Measurements from ENCODE around the gene RAB11FIP3.

Gene RAB11FIP3

DNA sequence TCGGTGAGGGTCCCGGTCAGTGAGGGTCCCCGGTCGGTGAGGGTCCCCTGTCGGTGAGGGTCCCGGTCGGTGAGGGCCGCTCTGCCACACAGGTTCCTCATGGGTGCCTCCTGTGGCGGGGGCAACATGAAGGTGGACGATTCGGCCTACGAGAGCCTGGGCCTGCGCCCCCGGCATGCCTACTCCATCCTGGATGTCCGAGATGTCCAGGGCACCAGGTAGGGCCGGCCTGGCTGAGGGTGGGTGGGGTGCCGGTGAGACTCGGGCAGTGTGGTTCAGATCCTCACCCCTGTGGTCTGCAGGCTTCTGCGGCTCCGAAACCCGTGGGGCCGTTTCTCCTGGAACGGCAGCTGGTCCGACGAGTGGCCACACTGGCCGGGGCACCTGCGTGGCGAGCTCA, 125.8 kb downstream of the RAB11FIP3 start:
- H3K4me3 ChIP-seq (ENCODE audit: low read depth, low read length): no peak overlapping the region

DNA sequence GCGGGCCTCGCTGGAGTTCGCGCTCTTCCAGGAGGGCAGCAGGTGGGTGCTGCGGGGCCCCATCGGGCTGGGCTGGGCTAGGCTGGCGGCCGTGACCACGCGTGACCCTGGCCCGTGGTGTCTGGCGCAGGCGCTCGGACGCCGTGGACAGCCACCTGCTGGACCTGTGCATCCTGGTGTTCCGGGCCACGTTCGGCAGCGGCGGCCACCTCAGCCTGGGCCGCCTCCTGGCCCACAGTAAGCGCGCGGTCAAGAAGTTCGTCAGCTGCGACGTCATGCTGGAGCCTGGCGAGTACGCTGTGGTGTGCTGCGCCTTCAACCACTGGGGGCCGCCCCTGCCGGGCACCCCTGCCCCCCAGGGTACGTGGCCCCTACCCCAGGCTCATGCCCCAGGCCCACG, 126.7 kb downstream of the RAB11FIP3 start:
- H3K4me3 ChIP-seq (ENCODE audit: low read depth, low read length): no peak overlapping the region

DNA sequence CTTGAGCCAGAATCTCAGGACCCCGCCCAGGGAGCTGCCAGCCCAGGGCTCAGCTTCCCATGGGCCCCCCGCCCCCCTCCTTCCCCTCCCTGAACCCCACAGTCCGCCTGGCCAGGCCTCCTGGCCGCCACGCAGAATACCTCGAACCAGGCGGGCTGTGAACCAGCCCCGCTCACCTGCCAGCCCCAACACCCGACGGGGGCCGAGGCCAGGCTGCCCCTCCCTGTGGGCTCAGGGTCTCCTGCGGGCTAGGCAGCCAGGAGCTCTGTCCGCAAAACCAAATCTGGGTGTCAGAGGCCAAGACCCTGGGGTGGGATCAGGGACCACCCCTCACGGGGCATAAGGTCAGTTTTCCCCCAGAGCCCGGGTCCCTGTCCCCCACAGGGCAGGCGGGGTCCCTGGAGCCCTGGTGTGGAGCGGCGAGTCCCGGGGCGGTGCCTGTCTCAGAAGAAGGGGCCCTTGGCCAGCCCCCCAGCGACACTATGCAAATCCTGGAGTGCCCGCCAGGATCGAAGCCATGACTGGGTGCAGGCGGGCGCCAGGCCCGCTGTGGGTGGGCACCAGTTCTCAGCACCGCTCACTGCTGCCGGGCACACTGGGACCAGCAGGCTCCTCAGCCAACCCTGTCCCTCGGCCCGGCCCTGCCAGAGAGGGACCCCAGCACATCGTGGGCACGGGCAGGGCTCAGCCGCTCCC, 128.3 kb downstream of the RAB11FIP3 start:
- H3K4me3 ChIP-seq (ENCODE audit: low read depth, low read length): no peak overlapping the region

DNA sequence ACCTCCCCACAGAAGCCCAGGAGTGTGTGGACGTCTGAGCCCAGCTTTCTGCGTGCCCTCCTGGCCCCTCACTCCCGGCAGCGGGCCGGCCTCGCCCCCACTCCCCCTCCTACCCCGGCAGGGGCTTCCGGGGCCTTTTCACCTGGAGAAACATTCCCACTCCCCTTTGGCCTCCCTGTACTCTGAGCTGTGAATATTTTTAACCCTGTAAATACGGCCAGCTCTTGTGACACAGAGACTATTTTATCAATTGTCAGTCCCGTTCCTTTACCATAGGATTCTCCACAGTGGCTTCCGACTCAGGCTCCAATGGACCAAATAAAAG, 128.8 kb downstream of the RAB11FIP3 start:
- no peak overlapping the region for H3K4me3 ChIP-seq (ENCODE audit: low read depth, low read length)

DNA sequence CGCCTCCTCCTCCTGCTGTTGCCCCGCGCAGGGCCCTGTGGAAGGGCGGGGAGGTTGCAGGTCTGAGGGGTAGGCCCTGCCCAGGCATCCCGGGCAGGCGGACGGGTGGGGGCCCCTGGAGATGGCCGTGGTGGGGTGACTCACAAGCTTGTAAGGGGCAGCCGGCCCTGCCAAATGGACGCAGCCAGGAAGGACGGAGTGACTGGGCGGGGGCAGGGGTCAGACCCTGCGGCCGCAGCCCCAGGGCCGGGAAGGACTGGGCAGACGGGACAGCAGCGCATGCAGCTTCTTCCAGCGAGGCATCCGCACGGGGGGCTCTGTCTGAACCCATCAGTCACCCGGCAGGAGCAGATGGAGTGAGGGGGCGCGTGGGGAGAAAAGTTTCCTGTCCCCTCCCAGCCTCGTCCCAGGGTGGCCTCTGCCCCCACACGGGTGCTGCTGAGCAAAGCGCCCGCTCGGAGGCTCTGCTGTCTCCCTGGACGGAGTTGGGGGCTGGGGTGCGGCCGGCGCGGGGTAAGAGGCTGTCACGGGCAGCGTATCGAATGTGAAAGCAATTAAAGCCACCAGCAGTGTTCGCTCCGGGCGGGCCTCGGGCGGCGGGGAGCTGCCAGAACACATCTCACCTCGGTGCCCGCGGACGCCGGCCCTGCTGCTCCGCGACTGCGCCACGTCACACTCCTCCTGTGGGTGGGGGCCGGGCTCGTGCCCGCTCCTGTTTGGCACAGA, 129.4 kb downstream of the RAB11FIP3 start:
- H3K4me3 ChIP-seq (ENCODE audit: low read depth, low read length): no peak overlapping the region

DNA sequence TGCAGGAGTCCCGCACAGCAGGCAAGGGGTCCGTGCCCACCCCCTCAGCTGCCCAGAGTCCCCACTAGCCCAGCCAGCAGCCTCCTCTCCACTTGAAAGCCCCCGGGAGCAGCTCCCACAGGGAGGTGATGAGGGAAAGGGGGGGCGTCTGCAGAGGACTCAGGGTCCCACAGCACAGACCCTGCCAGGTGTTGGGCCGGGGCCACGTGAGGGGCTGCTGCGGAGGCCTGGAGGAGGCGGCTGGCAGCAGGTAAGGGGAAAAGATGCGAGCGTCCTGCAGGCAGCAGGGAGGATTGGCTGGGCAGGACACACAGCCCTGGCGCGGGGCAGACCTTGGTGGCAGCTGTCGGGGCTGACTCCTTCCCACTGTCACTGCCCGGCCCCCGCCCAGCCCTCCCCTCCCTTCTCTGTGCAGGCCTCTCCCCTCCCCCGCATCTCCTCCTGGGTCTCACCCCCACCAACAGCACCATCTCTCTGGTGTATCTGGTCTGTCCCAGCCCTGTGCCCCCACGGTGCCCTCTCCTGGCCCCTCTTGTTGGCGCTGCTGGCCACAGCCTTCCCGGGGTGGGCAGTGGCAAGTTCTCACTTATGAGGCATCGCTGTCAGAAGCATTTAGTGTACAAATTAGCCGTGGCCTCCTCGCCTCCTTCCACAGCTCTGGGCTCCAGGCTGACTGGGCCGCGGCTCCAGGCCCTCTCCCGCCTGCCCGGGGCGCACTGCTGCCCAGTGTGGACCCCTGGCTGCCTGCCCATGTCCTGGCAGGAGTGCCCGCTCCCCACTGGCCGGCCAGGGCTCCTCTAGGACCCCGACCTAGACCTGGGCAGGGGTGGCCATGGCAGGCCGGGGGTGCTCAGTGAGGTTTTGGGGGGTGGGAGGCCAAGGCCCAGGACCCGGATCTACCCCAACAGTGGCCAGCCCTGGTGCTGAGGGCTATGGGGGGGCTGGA, 130.4 kb downstream of the RAB11FIP3 start:
- H3K4me3 ChIP-seq (ENCODE audit: low read depth, low read length): no peak overlapping the region

DNA sequence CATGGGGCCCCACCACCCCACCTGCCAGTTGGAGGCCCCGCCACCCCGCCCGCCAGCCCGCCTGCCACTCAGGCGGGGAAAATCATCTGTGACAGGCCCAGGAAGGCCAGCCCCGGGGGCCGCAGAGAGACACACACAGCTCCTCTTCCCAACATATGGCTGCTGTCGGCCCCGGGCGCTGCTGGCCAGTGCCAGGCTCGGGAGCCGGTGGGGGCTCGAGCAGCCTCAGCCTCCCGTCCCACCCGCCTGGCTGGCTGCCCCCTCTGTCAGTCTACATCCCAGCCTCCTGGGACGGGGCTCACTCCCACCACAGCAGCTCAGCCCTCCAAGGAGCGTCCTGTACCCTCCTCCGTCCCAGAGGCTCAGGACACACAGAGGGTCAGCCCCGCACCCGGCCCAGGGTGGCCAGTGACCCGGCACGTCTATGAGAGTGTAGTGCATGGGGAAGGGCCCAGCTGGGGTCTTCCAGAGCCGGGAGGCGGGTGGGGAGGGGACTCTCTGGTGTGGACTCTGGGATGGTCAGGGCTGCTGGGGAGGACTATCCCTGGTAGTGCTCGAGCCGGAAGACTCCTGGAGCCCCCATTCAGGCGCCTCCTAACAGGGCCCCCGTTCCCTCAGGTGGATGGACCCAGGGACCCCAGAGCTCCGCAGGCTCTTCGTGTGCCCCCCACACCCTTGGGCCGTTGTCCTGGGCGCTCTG, 131.2 kb downstream of the RAB11FIP3 start:
- H3K4me3 ChIP-seq (ENCODE audit: low read depth, low read length): no peak overlapping the region

DNA sequence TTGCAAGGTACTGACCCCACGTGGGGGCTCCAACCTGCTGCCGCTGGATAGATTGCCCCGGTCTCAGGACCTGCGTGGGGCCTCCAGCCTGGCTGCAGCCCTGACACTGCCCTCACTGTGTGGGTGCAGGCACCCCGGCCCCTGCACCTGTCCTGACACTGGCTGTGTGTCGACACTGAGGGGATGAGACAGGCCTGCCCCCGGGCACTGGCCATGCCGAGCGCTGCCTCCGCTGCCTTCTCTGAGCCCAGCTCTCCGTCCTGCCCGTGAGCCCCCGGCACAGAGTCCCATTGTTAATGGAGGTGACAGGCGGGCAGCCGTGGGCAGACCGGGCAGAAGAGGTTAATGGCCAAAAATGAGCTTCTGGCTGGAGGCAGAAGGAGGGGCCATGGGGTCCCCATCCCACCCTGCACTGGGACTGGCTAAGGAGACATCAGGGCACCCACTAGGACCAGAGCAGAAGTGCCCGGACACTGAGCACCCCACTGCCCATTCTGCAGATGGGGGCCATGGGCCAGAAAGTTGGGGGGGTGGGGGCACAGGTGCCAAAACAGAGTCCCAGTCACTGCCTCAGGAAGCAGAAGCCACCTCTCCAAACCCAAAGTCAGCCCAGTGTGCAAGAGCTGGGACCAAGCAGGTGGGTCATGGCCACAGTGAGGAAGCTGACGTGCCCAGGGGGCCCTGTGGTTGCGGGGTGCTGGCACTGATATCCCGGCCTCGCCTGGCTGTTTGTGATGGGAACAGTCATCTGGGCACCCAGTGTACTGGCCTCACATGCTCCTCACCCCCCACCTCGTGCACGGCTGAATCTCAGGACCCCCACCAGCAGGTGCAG, 132.2 kb downstream of the RAB11FIP3 start:
- H3K4me3 ChIP-seq (ENCODE audit: low read depth, low read length): no peak overlapping the region

DNA sequence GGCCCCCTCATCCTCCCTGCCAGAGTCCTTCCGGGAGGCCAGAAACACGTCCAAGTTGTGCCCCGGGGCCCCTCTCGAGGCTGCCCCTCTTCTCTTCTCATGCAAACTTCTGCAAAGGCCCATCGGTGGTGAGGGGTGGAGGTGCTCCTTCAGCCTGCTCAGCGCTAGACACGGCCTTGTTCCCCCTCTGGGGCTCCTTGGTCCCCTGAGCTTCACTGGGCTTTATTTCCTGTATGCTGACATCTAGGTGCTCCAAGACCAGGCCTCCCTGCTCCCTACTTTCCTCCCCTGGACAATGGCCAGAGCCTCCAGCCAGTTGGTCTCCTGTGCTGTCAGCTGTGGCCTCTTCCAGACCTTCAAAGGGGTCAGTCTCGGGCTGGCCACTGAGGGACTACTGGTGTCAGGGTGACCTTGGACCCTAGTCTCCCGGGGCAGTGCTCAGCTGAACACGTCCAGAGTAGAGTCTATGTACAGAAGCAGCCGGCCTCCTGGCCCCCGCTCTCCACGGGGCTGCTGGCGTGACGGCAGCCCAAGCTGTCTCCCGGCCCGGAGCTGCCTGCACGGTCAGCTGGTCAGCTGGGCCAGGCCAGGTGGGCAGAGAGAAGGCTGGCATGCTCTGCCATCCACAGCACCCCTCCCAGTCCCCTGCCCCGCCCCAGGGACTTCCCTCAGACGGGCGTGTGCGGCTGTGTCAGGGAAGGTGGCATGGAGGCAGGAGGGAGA, 133.0 kb downstream of the RAB11FIP3 start:
- H3K4me3 ChIP-seq (ENCODE audit: low read depth, low read length): no peak overlapping the region

DNA sequence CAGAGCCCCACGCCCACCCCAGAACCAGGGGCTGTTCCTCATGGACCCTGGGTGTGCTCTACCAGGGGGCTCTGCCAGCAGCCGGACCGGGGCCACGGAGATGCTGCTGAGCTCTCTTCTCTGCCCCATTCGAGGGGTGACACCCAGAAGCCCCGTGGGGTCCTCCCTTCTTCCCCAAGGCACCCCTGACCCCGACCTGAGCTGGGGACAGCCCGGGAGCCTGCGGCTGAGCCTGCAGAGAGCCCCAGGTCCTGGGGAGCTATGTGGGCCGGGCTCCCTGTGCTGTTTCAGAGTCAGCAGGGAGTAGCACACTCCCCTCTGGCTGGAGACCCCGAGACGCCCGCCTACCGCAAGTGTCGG, 133.6 kb downstream of the RAB11FIP3 start:
- H3K4me3 ChIP-seq (ENCODE audit: low read depth, low read length): no peak overlapping the region

DNA sequence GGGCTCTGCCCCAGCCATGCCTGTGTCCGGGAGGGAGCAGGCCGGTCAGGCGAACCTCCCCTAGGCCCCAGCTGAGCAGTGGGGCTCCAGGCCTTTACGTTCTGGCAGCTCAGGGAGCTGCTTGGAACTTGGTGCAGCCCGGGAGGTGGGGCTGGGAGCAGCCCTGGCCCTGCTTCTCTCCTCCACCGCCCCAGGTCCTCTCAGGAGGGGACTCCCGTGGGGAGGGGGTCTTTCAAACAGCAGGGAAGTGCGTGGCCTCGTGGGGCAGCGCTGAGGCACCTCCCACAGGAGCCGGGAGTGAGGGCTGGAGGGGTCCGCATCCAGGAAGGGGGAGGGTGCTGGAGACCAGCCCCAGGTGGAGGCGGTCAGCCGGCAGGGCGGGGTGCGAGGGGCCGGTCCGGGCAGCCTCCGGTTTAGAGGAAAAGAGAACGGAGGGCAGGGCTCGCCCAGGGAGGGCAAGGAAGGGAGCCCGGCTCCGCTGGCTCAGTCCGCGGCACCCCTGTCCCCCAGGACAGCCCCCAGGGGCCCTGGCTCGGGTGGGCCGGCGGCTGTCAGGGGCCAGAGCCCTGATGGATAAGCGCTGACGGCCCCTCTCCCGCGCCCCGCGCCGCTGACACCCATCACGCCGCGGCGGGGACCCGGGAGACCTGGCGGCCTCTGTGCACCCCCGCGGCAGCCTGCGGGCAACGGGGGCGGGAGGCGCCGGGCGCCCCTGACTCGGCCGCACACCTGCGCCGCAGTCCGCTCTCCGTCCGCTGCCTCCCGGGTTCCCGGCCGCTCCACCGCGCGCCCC, 134.2 kb downstream of the RAB11FIP3 start:
- H3K4me3 ChIP-seq (ENCODE audit: low read depth, low read length): no peak overlapping the region

DNA sequence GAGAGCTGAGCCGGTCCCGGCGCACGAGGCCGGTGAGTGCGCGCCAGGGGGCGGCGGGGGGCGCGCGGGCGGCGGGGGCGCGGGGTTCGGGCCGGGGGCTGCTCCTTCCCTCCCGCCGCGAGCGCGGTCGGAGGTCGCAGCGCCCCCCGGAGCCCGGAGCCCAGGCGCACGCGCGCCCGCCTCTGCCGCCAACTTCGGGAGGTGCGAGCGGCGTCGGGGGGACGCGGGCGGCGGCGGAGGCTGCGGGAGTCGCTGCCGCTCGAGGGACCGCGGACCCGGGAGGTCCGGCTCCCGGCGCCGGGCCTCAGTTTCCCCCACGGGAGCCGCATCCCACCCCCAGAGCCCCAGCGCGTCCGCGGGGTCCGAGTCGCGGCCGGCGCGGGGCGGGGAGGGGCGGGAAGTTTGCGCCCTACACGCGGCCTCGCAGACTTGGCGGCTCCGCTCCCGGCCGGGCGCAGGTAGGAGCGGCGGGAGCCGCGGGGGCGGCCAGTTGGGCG, 134.8 kb downstream of the RAB11FIP3 start, which contains the start of gene PRR35:
TSS of gene PRR35 (plus strand) at position 191 of the 497 bp plus-strand sequence. CDS start 2,901 bp downstream, outside the sequence.
- H3K4me3 ChIP-seq (ENCODE audit: low read depth, low read length): no peak within 1 kb of the TSS

DNA sequence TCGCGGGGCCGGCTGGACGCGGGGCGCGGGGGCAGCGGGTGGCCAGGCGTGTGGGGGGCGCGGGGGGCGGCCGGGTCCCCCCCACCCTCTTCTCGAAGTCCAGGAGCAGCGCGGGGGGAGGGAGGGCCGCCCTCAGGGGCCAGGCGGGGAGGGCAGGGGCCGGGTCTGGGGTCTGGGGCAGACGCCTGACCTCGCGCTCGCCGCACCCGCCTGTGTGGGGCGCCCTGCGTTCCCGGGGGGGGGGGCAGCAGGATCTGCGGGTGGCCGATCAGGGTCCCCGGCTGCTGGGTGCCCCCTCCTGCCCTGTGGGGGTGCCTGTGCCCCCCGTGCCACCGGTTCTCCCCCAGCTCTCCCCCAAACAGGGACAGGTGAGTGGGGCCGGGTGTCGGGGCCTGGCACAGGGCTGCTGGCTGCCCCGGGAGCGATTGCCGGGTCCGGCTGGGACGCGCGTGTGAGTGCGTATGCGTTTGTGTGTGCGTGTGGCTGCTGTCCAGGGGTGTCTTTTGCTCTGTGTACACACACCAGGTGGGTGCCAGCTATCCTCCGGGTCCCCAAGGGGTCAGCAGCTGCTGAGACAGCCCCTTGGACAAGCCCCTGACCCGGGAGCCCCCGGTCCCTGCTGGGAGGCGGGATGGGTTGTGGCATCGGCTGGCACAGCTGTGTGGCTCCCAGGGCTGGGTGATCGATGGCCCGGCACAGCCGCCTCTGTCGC, 135.4 kb downstream of the RAB11FIP3 start:
- no peak overlapping the region for H3K4me3 ChIP-seq (ENCODE audit: low read depth, low read length)

DNA sequence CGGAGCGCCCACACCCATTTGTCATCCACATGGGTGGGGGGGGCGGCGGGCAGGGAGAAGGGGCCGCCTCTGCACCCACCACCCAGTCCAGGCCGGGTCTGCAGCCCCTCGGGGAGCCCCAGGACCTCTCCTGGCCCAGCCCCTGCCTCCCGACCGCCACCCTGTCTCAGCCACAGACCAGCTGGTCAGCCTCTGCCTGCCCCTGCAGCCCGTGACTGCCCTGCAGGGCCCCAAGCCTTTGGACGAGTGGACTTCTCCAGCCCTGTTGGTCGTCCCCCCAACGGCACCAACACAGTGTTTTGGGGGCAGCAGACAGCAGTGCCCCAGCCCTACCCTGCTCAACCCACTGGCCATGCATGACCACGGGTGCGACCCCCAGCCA, 136.0 kb downstream of the RAB11FIP3 start:
- H3K4me3 ChIP-seq (ENCODE audit: low read depth, low read length): no peak overlapping the region

DNA sequence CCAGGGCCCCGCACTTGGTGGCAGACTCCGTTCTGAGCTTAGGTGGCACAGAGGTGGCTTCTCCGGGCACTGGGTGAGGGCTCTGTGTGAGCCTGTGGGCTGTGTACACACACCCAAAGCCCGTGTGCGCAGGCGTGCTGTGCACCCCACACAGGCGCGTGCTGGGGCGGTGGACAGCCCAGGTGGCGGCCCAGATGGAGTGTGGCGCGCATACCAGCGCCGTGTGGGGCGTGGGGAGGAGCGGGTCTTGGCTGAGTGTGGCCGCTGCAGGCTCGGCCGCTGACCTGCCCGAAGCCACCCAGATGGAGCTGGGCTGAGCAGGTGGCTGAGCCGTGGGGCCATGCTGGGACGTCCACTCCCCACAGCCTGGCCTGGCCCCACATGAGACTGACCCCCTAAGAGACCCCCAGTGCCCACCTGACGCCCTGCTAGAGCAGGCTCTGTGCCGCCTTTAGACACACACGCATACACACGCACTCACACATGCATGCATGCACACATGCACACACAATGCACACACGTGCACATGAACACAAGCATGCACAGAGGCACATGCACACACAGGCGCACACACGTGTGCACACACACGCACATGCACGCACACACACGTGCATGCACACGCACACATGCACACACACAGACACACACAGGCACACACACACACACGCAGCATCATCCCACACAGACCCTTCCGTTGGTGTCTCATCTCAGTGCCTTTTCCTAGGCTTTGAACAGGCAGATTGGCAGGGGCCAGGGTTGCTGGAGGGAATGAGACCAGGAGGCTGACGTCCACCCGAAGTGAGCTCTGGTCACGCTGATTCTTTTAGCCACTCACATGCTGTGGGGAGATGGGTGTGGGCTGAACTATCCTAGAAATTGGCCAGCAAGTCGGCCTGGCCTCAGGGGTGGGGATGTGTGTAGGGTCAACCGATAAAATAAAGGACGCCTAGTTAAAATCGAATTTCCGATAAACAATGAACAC, 136.8 kb downstream of the RAB11FIP3 start:
- no peak overlapping the region for H3K4me3 ChIP-seq (ENCODE audit: low read depth, low read length)

DNA sequence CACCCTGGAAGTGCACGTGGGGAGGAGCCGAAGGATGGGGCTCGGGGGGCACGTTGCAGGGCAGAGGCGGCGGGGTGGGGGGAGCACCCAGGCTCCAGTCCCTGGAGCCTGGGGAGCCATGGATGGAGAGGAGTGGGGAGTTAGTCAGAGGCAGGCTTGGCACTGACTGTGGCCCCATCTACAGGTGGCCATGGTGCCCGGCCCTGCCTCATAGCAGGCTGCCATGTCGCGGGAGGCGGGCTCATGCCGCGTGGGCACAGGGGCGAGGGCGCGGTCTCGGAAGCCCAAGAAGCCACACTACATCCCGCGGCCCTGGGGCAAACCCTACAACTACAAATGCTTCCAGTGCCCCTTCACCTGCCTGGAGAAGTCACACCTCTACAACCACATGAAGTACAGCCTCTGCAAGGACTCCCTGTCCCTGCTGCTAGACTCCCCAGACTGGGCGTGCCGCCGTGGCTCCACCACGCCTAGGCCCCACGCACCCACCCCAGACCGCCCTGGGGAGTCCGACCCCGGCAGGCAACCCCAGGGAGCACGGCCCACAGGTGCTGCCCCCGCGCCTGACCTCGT, 137.7 kb downstream of the RAB11FIP3 start:
- H3K4me3 ChIP-seq (ENCODE audit: low read depth, low read length): no peak overlapping the region

All from iPS-11a (cell line).